GM21526 (cell line): Measurements from ENCODE around the gene ATF6.
"Not testable (repeated sequence)": the region's sequence is repeated elsewhere in the genome, so short reads cannot be mapped to it uniquely, and the experiment has no call there.

ENCODE experiments used
- ATAC-seq: cut with Tn5 transposase; IDR thresholded peaks from one replicate; pipeline ENCODE4 v1.9.1; 2021; ENCODE audit warnings: moderate library complexity; ENCODE audit not compliant: unreplicated experiment, low FRiP score

ATF6 gene

DNA sequence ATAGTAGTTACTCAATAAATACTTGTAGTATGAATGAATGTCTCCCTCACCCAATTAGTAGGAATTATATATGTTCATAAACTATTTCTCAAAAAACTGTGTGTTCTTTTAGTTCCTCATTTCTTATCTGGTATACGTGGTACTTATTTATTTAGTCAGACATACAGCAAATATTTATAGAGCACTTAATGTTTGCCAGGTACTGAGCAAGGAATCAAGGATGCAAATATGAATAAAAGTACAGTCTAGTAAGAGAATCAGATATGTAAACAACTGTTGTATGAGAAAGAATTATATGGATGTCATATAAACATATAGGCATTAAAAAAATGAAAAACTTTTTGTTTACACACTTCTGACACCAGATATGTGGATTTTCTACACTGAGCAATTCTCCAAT is 58.5 kb downstream of the ATF6 start:
- ATAC-seq: no peak

DNA sequence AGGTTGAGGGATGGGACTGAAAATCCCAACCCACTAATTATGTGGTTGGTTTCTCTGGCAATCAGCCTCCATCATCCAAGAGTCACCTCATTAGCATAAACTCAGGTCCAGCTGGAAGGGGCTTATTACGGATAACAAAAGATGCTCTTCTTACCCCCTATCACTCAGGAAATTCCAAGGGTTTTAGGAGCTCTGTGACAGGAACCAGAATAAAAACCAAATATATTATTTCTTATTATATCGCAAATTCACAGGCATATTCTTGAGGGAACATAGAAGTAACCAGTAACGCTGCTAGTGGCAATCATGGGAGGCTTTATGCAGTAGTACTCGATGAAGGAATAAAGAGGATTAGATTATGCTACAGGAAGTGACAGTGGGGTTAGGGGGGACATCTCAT is 59.7 kb downstream of the ATF6 start:
- ATAC-seq: no peak

DNA sequence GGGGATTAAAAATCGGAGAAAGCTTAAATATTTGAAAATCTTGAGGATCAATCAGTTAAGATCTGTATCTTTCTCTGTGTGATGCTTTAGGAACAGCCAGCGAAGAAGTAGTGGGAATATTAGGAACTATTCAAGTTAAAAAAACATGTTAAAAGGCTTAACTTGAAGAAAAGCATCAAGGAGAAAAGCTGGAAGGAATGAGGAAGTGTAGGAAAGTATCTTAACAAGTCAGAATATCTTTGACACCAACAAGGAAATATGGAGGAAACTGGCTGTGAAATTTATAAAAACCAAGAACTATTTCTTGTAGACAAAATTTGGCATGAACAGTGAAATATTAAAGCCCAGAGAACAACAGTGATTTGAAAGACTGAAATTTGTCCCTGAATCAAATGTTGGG is 60.4 kb downstream of the ATF6 start:
- ATAC-seq: no peak

DNA sequence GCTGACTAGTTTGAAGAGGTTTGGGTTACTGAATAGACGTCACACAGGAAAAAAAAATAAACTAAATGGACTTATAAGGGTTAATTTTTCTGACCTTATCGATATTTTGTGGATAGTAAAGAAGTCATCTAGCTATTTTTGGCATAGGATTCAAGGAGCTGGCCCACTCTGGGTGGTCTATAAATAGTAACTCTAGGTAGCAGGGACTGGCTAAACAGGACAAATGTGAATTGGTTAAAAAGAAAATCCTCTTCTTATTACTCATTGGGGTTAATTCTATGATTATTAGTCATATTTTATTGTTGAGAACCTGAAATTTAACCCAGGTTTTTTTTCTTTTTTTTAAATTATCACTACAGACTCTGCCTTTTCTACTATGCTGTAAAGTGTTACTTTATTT is 61.7 kb downstream of the ATF6 start:
- ATAC-seq: no peak

DNA sequence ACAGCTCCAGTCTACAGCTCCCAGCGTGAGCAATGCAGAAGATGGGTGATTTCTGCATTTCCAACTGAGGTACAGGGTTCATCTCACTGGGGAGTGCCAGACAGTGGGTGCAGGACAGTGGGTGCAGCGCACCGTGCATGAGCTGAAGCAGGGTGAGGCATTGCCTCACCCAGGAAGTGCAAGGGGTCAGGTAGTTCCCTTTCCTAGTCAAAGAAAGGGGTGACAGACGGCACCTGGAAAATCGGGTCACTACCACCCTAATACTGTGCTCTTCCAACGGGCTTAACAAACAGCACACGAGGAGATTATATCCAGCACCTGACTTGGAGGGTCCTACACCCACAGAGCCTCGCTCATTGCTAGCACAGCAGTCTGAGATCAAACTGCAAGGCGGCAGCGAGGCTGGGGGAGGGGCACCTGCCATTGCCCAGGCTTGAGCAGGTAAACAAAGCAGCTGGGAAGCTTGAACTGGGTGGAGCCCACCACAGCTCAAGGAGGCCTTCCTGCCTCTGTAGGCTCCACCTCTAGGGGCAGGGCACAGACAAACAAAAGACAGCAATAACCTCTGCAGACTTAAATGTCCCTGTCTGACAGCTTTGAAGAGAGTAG is 66.3 kb downstream of the ATF6 start:
- ATAC-seq: not testable (repeated sequence)

DNA sequence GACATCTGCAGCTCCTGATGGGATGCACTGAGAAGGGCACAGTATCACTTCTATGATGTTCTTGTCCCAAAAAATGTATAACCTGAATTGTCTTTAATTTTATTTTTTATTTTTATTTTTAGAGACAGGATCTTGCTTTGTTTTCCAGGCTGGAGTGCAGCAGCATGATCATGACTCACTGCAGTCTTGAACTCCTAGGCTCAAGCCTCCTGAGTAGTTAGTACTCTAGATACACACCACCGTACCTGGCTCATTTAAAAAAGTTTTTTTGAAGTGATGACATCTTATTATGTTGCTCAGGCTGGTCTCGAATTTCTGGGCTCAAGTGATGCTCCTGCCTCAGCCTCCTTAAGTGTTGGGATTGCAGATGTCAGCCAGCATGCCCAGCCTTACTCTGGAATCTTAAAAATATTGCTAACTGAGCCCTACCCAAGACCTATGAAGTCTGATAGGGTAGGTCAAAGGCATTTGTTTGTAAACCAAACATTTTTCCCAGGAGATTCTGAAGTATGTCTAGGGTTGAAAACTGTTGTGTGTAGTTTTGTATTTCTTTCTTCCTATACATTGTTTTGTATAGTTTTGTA is 68.9 kb downstream of the ATF6 start:
- ATAC-seq: no peak

DNA sequence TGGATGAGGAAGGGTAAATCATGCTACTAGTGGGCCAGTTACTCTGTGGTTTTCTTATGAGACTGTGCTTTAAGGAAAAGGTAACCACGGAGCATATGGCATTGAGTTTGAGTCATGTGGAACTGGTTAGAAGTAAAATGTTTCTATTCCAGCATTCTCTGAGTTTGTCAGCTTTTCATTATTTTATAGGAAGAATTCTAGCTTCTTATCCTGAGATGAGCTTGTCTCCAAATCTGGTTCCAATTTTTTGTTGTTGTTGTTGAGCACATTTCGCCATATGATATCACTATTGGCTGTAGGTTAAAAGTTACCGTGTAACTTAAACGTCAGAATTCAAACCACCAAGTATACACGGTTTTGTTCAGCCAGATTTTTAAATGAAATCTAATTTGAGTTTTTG is 69.9 kb downstream of the ATF6 start:
- no peak for ATAC-seq

DNA sequence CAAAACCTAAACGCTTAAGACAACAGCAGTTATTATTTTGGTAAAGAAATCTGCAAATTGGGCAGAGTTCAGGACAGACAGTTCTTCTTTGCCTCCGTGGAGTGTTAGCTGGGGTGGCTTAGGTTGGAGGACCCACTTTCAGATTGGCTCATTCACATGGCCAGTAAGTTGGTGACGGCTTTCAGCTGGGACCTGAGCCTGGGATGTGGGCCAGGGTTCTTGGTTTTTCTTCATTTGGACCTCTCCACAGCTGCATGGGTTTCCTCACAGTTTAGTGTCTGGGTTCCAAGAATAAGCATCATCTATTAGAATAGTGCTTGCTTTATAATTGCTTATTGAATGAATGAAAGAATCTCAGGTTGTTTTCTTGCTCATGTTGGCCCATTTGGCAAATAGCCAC is 72.2 kb downstream of the ATF6 start:
- no peak for ATAC-seq

DNA sequence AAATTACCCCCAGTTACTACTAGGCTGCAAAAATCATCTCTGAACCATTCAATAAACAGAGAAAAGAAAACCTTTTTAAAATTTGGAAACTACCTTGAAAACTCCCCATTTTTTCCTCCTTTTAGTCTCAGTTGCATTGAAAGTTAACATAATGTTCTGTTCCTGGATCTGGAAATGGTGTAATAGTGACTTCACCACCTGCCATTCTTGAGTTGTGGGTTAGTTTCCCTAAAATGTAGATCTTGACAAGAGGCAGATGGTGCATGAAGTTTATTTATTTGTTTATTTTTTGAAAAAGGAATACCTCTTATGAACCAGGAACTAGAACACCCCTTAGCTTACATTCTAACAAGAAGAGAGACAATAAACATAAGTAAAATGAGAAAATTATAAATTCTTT is 72.8 kb downstream of the ATF6 start:
- ATAC-seq: no peak

DNA sequence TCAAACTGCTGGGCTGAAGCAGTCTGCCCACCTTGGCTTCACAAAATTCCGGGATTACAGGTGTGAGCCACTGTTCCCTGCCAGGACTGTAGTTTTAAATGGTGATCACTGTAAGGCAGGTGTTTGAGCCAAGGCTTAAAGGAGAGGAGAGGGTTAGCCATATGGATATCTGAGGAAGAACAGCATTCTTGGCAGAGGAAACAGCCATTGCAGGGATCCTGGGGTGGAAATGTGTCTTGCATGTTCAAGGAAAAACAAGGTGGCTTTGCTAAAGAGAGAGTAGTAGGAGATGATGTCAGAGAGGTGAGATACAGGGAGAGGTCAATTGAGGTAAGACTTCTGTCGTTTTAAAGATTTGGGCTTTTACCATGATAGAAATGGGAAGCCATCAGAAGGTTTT is 73.5 kb downstream of the ATF6 start:
- ATAC-seq: no peak

DNA sequence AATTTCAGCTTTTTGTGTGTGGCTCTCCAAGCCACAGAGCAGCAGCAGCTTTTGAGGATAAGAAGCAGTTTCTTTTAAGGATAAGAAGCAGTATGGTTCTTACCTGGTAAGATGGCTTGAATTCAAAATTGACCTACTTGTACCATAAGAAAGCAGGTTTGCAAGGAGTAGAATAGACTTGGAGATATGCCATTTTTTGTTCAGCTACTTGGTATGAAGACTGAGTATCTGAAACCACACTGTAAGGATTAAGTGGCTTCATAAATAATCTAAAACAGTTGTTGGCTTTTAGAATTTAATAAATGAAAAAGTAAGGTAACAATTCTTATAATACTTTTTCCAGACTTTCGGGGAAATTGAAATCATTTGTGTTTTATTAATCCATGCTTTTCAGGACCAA is 74.2 kb downstream of the ATF6 start:
- ATAC-seq: no peak

DNA sequence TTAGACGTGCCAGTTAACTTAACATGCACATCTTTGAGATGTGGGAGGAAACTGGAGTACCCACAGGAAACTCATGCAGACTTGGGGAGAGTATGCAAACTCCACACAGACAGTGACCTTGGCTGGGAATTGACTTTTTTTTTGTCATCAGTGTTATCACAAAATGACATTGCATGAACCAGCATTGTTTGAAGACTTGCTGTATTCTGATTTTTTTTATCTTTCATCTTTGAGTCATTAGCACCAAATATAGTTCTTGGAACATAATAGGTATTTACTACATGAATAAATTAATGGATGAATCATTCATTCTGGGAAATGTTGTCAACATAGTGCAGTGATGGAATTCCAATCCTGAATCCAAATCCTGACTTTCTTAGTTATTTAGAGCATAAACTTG is 77.0 kb downstream of the ATF6 start:
- ATAC-seq: no peak

DNA sequence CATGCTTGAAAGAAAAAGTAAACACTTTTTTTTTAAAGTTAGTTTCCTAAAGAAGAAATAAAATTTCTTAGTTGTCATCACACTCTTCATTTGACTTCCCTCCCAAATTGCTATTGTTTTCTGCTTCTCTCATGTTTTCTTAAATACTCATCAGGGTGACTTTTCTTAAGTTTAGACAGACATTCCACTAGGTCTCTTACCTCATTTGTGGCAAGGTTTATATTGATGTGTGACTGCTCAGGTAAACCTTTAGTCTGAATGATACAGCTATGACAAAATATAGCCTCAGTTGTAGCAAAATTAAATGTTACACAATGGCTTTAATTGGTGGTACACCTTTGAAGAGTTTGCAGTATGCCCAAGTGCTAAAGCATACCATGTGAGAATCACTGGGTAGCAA is 78.6 kb downstream of the ATF6 start:
- ATAC-seq: no peak

DNA sequence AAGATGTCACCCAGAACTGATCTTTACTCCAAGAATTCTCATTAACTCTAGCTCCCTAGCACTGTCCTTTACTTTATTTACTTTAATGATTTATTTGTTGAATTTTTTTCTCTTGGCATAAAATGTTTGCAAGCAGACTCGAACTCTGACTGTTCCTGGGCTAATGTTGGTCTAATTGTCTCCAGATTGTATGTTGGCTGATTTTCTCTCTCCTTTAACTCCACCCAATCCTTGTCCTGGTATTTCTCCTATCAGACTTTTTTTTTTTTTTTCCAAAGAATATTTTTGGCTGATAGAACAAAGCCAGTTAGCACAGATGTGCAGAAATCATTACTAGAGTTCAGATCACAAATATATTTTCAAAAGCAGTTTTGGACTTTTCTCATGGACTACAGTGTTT is 82.6 kb downstream of the ATF6 start:
- no peak for ATAC-seq

DNA sequence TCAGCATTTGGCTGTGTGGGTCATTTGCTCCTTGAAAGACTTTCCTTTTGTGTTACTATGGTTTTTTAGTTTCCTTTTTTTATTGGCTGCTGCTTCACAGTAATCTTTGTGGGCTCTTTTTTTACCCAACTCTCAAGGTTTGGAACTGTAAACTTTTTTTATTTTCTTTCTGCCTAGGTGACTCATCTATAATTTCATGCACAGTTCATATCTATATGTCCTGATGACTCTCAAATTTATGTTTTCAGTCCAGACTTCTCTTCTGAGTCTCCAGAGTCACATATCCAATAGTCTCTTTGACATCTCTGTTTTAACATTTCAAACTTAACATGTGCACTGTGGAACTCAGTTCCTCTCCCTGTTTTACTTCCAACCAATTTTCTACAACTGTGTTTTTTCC is 83.4 kb downstream of the ATF6 start:
- no peak for ATAC-seq

DNA sequence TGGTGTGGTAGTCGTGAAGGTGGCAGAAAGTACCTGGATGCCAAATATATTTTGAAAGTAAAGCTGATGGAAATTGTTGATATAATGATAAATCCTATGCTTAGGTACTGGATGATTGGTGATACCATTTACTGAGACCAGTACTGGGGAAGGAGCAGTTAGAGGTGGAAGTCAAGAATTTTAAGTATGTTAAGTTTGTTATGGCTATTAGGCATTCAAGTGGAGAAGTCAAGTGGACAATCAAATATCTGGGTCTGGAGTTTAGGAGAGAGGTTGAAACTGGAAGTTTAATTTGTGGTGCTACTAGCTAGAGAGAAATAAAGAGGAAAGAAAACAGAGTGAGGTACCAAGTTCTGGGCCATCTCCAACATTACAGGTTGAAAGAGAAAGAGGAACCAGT is 89.1 kb downstream of the ATF6 start:
- ATAC-seq: no peak

DNA sequence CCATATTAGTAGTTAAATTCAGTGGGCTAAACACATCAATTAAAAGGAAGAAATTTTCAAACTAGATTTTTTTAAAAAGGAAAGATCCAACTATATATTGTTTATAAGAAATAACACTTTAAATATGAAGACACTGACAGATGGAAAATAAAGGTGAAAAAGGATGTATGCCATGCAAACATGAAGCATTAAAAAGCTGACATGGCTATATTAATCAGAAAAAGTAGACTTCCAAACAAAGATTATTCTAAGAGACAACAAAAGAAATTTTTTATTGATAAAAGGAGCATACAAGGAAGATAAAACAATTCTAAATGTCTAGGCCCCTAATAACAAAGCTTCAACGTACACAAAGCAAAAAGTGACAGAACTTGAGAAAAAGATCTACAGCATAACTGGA is 92.2 kb downstream of the ATF6 start:
- no peak for ATAC-seq

DNA sequence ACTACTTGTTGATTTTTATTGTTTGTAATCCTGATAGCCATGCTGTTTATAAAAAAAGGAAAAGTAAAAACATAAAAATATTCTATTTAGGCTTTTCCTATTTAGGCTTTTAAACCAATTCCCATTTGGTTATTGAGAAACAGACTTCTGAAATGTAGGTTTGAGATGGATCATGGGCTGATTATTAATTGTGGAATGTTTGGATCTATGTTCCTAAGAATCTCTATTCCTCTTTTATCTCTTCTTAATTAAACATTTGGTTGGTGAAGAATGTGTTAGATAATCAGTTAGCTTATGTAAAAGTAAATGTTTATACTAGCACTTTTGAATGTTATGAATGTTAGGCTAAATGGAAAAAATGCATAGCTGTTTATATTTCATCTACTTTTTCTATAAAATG is 97.4 kb downstream of the ATF6 start:
- ATAC-seq: no peak

DNA sequence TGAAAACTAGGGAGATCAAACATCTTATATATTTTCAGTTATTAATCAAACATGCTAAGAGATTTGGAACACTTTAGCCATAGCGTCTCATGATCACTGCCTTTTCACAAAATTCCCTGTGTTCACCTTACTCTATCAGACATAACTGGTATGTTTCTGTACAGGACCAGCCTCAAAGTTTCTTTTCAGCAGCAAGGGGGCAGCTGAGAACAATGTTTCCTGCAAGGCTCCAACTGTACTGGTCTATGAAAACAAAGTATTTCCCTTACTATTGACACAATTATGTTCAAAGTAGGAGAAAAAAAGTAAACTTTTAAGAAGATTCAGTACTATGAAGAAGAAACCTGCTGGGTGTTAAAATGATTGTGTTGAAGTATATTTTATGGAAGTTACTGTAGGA is 98.5 kb downstream of the ATF6 start:
- ATAC-seq: no peak

DNA sequence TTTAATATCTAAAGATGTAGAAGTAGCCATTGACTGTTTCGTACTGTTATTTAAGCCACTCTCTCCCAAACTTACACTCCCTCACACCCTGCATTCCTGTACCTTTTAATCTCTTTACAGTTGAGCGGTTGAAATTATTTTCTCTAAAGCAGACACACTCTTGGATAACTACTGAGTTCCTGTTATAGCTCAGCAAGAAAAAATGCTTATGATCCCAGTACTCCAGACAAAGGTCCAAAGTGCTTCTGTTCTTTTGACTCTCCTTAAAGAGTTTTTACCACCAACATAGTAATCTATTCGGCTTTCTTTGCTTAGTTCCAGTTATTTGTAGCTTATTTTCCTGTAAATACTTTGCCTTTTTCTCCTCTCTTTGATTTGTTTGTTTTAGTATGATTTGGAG is 100.1 kb downstream of the ATF6 start:
- no peak for ATAC-seq

DNA sequence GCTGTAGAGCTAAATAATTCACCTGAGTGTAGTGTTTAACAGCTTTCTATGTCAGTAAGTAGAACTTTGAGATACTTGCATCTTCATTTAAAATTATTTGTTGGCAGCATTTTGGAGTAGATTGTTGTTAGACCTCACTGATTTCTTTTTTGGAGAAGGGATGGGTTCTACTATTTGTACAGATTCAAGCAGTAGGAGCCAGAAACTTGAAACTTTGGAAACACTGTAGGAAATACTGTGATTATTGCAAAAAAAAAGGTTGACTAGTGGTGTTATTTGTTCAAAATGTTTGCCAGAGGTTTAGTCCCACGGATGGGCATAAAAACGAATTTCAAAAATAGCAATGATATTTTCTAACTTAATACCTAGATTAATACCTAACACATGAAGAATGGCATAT is 102.7 kb downstream of the ATF6 start:
- ATAC-seq: no peak

DNA sequence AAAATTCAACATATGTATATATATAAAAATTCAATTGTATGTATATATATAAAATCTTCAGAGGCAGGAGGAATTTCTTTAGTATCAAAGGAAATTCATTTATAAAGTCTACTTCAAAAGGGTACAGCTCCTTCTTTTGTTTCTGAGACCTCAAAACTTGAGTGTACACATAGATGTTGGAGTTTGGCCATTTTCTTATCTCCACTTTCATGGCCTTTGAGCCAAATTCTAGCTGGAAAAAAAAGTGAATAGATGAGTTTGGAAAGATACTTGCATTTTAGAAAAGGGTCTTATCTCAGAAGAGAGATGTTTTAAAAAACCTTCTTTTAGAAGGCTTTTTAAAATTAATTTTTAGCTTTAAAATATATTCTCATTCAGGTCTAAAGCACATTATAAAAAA is 103.2 kb downstream of the ATF6 start:
- ATAC-seq: no peak

DNA sequence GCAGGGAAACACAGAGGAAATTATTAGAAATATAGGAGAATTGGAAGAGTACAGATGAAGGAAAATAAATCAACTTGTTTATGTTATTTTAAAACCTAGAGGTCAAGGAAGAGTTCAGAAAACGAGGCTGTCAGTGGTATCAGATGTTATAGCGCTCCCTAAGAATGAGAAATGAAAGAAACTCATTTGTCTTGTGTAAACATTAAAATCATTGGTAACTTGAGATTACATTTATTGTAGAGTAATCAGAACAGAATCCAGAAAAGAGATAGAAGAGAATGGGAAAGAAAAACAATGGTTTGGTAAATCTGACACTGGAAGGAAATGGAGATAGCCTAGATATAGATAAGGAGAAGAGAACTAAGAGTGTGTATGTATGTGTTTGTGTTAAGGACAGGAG is 106.4 kb downstream of the ATF6 start:
- no peak for ATAC-seq
